ENCODE data around the gene RASGRP3. TPM values are rescaled to one million over a fixed set of nuclear protein-coding genes. Genes with fewer than 3 reads are reported as not detected.
A peak's percentile ranks its signal among the peaks of the same experiment; 100 is the strongest.

Gene RASGRP3
- total and polyA plus RNA-seq, 9 of the 15 experiments (the other 6 are each of a cell fraction or from before 2014, with no cell fraction given), result 0.18 to 1.7 (median 1.2) TPM

DNA sequence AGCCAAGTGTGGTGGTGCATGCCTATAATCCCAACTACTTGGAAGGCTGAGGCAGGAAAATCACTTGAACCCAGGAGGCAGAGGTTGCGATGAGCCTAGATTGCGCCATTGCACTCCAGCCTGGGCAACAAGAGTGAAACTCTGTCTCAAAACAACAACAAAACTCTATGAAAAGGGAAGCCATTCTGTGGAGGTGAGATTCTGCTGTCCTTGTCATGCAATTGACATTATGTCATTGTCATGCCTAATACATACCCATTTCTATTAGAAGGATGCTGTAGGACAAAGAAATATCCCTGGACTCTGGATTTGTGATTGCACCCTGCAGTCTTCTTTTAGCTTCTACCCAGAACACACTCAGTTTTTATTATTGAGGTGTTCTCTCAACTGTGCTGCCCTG lies 8.6 kb downstream of the RASGRP3 start (continued):
- TF ChIP-seq, protein P1, sequence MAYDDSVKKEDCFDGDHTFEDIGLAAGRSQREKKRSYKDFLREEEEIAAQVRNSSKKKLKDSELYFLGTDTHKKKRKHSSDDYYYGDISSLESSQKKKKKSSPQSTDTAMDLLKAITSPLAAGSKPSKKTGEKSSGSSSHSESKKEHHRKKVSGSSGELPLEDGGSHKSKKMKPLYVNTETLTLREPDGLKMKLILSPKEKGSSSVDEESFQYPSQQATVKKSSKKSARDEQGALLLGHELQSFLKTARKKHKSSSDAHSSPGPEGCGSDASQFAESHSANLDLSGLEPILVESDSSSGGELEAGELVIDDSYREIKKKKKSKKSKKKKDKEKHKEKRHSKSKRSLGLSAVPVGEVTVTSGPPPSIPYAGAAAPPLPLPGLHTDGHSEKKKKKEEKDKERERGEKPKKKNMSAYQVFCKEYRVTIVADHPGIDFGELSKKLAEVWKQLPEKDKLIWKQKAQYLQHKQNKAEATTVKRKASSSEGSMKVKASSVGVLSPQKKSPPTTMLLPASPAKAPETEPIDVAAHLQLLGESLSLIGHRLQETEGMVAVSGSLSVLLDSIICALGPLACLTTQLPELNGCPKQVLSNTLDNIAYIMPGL (CRISPR knock-in tag; IDR thresholded peaks at IDR 0.05), result no peak
- TF ChIP-seq ARHGAP35 (IDR thresholded peaks at IDR 0.05; ENCODE audit: partially characterized antibody) (no peak), RCOR1 (IDR thresholded peaks at IDR 0.05; ENCODE audit: borderline replicate concordance in 1 of 2, low read depth in 2 of 2, low read length in 2 of 2) (no peak), ZFP36 (IDR thresholded peaks at IDR 0.05; ENCODE audit: low read depth, low read length, partially characterized antibody) (no peak)

DNA sequence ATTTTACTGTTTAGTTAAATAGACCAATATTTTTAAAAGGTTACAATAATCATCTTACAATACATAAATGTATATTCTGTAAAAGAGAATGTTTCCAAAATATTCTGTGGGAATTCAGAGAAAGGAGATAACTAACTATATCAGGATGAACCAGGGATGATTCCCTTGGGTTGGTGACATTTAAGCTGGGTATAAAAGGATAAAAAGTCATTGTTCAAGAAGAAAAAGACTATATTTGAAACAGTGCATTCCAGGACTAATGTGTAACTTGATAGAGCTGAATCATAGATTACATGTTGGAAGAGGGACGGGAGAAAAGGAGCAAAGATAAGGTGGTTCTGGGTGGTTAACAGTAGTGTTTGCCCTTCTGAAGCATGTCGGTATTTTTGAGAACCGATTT lies 10.1 kb downstream of the RASGRP3 start:
- no peaks in the 10 kb centered on the region for H3K4me1 ChIP-seq (replicated peaks in 1 of 2; ENCODE audit: control insufficient read depth in 2 of 2, insufficient read depth in 2 of 2, low read length in 2 of 2)
- peaks cover 0 to 1% of the 10 kb centered on the region in 2 experiments; a peak in 1 of 5 replicates for H3K27me3 ChIP-seq (ENCODE audit: control insufficient read depth in 2 of 2, insufficient read depth in 2 of 2, low read length in 2 of 2)
- no peaks in the 10 kb centered on the region for H3K36me3 ChIP-seq (ENCODE audit: control insufficient read depth, insufficient read depth, low read length)
- in situ Hi-C loops (cut with MboI) (no loop called here), intact Hi-C loops (cut with micrococcal nuclease) (no loop called here)
- no peak overlapping the region for H3K4me2 ChIP-seq (ENCODE audit: insufficient read depth, low read length)
- H4K20me1 ChIP-seq (replicated peaks; ENCODE audit: control insufficient read depth, insufficient read depth, low read length), result no peaks in the 10 kb centered on the region
- DNase-seq (ENCODE audit: extremely low read depth in 1 of 4, low spot score in 3 of 4) (no peak), ATAC-seq (no peak), FAIRE-seq (no peak)
- no peak overlapping the region for H3K27ac ChIP-seq (ENCODE audit: extremely low read depth, low read depth, low read length)
- H3K4me3 ChIP-seq, result no peak overlapping the region
- ChIA-PET CTCF (ENCODE audit: low intra/inter-chr PET ratio) (no interaction called here), POLR2A (no interaction called here)
- H3K79me2 ChIP-seq (ENCODE audit: control insufficient read depth, insufficient read depth, low read length), result no peaks in the 10 kb centered on the region
- no TSS peak for BruUV-seq (replicated peaks)
- H3K9me3 ChIP-seq (replicated peaks; ENCODE audit: control insufficient read depth, insufficient read depth, low read depth, low read length), result no peaks in the 10 kb centered on the region; the same call in 1 of the 2 replicates
- TF ChIP-seq ZFP1 (CRISPR knock-in tag; IDR thresholded peaks at IDR 0.05), result peak; percentile 89
- TF ChIP-seq, protein P2, sequence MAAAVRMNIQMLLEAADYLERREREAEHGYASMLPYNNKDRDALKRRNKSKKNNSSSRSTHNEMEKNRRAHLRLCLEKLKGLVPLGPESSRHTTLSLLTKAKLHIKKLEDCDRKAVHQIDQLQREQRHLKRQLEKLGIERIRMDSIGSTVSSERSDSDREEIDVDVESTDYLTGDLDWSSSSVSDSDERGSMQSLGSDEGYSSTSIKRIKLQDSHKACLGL (CRISPR knock-in tag; IDR thresholded peaks at IDR 0.05; ENCODE audit: borderline replicate concordance, poor library complexity, severe bottlenecking), result no peak
- no peaks in the 10 kb centered on the region for H3K9me1 ChIP-seq (ENCODE audit: control insufficient read depth, insufficient read depth, low read length)
- H2AFZ ChIP-seq (ENCODE audit: low read depth, low read length), result no peak overlapping the region
- WGBS (ENCODE audit: insufficient coverage, low coverage, missing lambda C conversion rate), result 20% methylated on average over 3 of the region's 3 CpGs
- no peak overlapping the region for H3K9ac ChIP-seq (ENCODE audit: insufficient read depth in 1 of 2, low read depth in 2 of 2, low read length in 2 of 2)

All from K562 (cell line).